Heart left ventricle (tissue), 13 donors: Measurements from ENCODE around the gene TPSD1.

Source experiments
- POLR2A ChIP-seq, 2 donors: fragments of 450-650 bp; IDR thresholded peaks; one replicate each; pipeline ENCODE4 v1.6.1; 2017; ENCODE audit warnings: antibody characterized with exemption in 2 of 2, mild to moderate bottlenecking in 2 of 2, moderate library complexity in 2 of 2
- TF ChIP-seq, protein P1 (sequence below), 12 donors: fragments of 200-600 bp; sonication (generic) in 4 of 12; IDR thresholded peaks; one replicate each; pipeline versions ENCODE4 v1.5.0 to v1.8.0; 2018 to 2022; ENCODE audit warnings: antibody characterized with exemption in 12 of 12, mild to moderate bottlenecking in 5 of 12
- donor health status: ischemic (EF 13 %, LVEDD 7.1; RV severe dilation, severe dysfunction).
- donor health status: DM: no; HTN: yes; CAD: no.
- donor health status: DM: no; HTN: no; CAD: no.
- donor health status: ischemic (EF 25% LVEDD 6.9; RV normal size, moderate dysfunction).
- donor health status: ischemic (EF 25% LVEDD 5.7; RV mildly dilated, moderate dysfunction).
- donor health status: ischemic (EF 35%, LVEDD 5.7; RV mildly dilated, moderate dysfunction).
- donor health status: nonischemic (EF 11% LVEDD 7.7; RV severe dilation, severe dysfunction).
- donor health status: DM: yes; HTN: yes; CAD: no.
- donor health status: PGD.
- donor health status: ischemic (EF 29% LVEDD 5.4; RV normal size, mild dysfunction).
- donor health status: nonischemic (EF 23%, LVEDD 6.1; RV moderate dilation, normal function).

DNA sequence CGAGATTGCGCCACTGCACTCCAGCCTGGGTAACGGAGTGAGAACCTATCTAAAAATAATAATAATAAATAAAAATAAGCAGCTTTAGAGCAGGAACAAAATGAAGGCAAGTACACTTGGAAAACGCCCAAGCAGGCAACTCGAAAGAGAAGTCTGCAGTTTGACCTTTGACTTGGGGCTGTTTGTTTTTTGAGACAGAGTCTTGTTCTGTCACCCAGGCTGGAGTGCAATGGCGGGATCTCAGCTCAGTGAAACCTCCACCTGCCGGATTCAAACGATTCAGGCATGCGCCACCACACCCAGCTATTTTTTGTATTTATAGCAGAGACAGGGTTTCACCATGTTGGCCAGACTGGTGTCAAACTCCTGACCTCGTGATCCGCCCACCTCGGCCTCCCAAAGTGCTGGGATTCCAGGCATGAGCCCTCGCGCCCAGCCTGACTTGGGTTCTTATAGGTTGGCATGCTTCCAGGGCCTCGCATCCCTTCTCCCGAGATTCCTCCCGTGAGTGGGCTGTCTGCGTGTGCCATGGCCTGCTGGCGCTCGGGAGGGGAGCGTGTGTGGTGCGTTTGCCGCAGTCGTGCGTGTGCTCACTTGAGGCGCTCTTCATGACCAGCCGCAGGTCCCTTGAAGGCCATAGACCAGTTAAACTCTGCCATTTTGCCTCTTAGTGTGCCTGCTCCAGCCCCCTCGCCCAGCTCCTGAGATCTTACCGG, 35.1 kb downstream of the TPSD1 start:
- TF ChIP-seq, protein P1, sequence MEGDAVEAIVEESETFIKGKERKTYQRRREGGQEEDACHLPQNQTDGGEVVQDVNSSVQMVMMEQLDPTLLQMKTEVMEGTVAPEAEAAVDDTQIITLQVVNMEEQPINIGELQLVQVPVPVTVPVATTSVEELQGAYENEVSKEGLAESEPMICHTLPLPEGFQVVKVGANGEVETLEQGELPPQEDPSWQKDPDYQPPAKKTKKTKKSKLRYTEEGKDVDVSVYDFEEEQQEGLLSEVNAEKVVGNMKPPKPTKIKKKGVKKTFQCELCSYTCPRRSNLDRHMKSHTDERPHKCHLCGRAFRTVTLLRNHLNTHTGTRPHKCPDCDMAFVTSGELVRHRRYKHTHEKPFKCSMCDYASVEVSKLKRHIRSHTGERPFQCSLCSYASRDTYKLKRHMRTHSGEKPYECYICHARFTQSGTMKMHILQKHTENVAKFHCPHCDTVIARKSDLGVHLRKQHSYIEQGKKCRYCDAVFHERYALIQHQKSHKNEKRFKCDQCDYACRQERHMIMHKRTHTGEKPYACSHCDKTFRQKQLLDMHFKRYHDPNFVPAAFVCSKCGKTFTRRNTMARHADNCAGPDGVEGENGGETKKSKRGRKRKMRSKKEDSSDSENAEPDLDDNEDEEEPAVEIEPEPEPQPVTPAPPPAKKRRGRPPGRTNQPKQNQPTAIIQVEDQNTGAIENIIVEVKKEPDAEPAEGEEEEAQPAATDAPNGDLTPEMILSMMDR (IDR thresholded peaks at IDR 0.05): no peak
- TF ChIP-seq POLR2A (IDR thresholded peaks at IDR 0.05): no peak
